Subcutaneous adipose tissue (tissue), 4 donors: Measurements from ENCODE around the gene C8G. TPM values are rescaled to one million over a fixed set of nuclear protein-coding genes. Genes with fewer than 3 reads are reported as not detected.

ENCODE experiments used
- total RNA-seq, 4 donors: library from RNA; depleted of rRNA; stranded (reverse); fragments of >200 nt; gene quantifications; one replicate each; pipeline ENCODE4 v1.1.0, GENCODE V29; 2016
- TF ChIP-seq, protein P1 (sequence below): fragments of 450-650 bp; IDR thresholded peaks from one replicate; pipeline ENCODE4 v1.5.1; 2016; ENCODE audit warnings: low read depth, mild to moderate bottlenecking, control low read depth, antibody characterized with exemption, moderate library complexity

The C8G gene
- total RNA-seq, 4 donors from 2014 or later, result 2.6 TPM; not detected in 3

GRCh38 chr9:136978865-136979544 lies 34.0 kb downstream of the C8G start:
- TF ChIP-seq, protein P1, sequence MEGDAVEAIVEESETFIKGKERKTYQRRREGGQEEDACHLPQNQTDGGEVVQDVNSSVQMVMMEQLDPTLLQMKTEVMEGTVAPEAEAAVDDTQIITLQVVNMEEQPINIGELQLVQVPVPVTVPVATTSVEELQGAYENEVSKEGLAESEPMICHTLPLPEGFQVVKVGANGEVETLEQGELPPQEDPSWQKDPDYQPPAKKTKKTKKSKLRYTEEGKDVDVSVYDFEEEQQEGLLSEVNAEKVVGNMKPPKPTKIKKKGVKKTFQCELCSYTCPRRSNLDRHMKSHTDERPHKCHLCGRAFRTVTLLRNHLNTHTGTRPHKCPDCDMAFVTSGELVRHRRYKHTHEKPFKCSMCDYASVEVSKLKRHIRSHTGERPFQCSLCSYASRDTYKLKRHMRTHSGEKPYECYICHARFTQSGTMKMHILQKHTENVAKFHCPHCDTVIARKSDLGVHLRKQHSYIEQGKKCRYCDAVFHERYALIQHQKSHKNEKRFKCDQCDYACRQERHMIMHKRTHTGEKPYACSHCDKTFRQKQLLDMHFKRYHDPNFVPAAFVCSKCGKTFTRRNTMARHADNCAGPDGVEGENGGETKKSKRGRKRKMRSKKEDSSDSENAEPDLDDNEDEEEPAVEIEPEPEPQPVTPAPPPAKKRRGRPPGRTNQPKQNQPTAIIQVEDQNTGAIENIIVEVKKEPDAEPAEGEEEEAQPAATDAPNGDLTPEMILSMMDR, result no peak

DNA sequence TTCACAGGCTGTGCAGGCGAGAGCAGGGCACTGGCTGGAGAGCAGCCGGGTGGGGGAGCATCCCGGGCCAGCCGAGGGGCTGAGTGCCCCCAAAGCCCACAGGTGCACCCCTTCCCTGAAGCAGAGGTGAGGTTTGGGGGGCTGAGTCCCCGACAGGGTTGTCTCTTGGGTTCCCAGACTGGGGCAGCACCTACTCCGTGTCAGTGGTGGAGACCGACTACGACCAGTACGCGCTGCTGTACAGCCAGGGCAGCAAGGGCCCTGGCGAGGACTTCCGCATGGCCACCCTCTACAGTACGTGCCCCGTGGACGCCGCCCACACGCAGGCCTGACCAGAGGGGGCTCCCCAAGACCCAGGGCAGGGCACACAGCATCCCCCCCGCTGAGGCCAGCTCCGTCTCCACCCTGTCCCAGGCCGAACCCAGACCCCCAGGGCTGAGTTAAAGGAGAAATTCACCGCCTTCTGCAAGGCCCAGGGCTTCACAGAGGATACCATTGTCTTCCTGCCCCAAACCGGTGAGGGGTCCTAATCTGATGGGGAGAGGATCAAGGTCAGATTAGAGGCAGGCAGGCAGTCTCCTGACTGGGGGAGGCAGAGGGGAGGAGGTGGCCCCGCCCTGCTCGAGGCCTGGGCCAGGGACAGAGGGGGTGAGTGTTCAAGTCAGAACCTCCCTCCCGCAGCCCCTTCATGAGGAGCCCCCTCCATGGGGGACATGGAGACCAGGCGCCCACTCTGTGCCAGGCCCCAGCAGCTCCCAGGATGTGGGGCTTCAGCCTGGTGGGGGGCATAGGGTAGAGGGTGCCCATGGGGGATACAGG lies 34.9 kb downstream of the C8G start:
- TF ChIP-seq, protein P1, result no peak

GRCh38 chr9:136980669-136981478 lies 35.8 kb downstream of the C8G start:
- TF ChIP-seq, protein P1, result no peak

DNA sequence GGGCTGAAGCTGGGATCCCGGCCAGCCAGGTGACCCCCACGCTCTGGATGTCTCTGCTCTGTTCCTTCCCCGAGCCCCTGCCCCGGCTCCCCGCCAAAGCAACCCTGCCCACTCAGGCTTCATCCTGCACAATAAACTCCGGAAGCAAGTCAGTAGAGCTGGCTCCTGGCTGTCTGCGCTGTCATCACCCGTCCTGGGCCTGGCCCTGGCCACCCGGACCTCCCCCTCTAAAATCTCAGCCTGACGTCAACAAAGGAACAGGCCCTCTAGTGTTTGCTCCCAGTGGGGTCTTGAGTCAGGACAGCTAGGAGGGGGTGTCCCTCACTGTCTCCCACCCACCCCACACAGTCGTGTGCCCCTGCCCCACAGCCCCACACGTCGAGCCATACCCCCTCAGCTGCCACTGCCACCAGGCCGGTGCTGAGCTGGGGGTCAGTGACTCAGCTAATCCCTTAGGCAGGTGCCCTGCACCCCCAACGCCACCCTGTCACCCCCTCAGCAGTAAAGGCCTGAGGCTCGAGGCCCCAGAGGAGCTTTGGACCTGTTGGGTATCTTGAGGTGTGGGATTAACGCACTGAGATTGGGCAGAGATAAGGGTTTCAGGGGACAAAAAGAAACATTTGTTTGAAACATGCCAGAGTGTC lies 36.7 kb downstream of the C8G start:
- TF ChIP-seq, protein P1, result no peak

- TF ChIP-seq, protein P1, result no peak
These were observed 37.4 kb downstream of the C8G start, which contains the start of gene LCNL1 for GRCh38 chr9:136982232-136983051. TSS of gene LCNL1 (plus strand) at chr9:136982993. CDS start at chr9:136983587, 594 bp downstream.

- TF ChIP-seq, protein P1, result no peak
These were observed 38.1 kb downstream of the C8G start for GRCh38 chr9:136983167-136983566.
